ENCODE data around the gene EPHA4.

EPHA4 gene

DNA sequence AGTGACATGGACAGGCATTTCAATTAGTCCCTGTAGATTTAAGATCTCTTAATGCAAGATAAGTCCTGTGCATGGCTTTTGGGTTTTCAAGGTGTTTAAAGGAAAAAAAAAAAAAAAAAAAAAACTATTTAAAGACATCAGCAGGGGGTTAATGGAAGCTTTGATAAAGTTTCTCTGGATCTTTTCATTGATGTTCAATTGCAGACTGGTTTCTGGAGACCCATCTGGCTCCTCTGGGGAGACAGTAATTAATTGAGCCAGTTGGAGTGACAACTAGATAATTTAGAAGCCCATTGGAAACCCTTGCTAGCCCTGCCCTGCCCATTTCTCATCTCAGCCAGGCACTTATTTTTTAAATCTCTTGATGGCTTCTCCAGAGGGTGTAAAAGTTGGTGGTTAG, 98.7 kb downstream of the EPHA4 start:
- DNase-seq (ENCODE audit: low spot score) = no peak
- TF ChIP-seq, protein P1, sequence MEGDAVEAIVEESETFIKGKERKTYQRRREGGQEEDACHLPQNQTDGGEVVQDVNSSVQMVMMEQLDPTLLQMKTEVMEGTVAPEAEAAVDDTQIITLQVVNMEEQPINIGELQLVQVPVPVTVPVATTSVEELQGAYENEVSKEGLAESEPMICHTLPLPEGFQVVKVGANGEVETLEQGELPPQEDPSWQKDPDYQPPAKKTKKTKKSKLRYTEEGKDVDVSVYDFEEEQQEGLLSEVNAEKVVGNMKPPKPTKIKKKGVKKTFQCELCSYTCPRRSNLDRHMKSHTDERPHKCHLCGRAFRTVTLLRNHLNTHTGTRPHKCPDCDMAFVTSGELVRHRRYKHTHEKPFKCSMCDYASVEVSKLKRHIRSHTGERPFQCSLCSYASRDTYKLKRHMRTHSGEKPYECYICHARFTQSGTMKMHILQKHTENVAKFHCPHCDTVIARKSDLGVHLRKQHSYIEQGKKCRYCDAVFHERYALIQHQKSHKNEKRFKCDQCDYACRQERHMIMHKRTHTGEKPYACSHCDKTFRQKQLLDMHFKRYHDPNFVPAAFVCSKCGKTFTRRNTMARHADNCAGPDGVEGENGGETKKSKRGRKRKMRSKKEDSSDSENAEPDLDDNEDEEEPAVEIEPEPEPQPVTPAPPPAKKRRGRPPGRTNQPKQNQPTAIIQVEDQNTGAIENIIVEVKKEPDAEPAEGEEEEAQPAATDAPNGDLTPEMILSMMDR (IDR thresholded peaks at IDR 0.05; ENCODE audit: extremely low read depth, missing control alignments) = no peak

GRCh38 chr2:221468317-221468716, 103.8 kb downstream of the EPHA4 start:
- DNase-seq (ENCODE audit: low spot score) = no peak
- TF ChIP-seq, protein P1 (IDR thresholded peaks at IDR 0.05; ENCODE audit: extremely low read depth, missing control alignments) = no peak

DNA sequence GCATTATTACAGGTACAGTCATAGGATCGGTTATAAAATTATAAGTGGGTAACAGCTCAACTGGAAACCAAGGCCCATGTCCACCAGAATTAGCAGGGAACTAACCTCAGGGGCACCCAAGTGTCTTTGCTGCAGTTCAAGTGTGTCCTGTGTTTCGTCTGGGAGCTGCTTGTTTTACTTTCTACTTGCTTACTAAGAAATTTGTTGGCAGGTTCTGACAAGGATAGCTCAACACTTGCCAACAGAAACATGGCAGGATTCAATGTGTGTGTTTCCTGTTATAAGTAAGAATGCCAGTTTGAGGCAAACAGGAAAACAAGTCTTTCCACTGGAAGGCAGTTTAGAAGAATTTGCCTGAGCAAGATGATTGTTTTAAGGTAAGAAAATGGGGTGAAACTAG, 104.5 kb downstream of the EPHA4 start:
- DNase-seq (ENCODE audit: low spot score) = no peak
- TF ChIP-seq, protein P1 (IDR thresholded peaks at IDR 0.05; ENCODE audit: extremely low read depth, missing control alignments) = no peak

DNA sequence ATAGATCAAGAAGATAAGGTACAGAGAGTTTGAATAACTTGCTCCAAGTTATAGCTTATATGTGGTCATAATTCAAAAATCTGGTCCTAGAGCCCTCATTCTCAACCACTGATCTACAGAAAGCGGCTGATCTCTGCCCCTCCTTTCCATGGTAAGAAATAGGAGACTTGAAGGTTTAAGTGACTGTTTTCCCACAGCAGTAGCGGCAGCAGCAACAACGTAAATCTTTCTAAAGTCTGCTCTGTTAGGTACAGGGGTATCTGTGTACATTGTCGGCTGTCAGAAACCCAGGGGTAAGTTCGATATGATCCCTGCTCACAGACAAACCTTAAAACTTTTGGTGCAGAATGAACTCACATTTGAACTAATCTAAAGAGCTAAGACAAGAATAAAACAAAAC, 105.4 kb downstream of the EPHA4 start:
- TF ChIP-seq, protein P1 (IDR thresholded peaks at IDR 0.05; ENCODE audit: extremely low read depth, missing control alignments) = no peak
- no peak for DNase-seq (ENCODE audit: low spot score)

DNA sequence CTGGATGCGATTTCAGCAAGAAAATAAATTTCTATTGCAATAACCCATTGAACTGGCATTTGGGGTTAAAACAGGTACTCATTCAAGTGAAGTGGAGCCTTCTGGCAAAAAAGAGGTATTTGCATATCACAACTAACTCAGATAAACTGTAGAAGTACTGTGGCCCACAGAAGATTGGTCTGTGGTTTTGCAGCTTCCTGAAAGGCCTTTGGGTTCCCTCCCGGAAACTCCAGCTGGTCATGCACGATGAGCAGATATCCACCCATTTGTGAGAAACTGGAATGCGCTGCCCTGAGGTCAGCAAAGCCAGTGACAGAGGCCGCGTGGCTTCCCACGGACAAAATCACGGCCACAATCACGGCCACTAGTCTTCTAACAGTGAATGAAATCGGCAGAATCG, 106.3 kb downstream of the EPHA4 start:
- DNase-seq (ENCODE audit: low spot score) = no peak
- TF ChIP-seq, protein P1 (IDR thresholded peaks at IDR 0.05; ENCODE audit: extremely low read depth, missing control alignments) = no peak

- TF ChIP-seq, protein P1 (IDR thresholded peaks at IDR 0.05; ENCODE audit: extremely low read depth, missing control alignments) = no peak
- no peak for DNase-seq (ENCODE audit: low spot score)
These were observed 107.1 kb downstream of the EPHA4 start for GRCh38 chr2:221464971-221465370.

GRCh38 chr2:221463241-221463896, 108.7 kb downstream of the EPHA4 start:
- DNase-seq (ENCODE audit: low spot score) = no peak
- TF ChIP-seq, protein P1 (IDR thresholded peaks at IDR 0.05; ENCODE audit: extremely low read depth, missing control alignments) = no peak
